ENCODE results near the gene P2RY6.

DNA sequence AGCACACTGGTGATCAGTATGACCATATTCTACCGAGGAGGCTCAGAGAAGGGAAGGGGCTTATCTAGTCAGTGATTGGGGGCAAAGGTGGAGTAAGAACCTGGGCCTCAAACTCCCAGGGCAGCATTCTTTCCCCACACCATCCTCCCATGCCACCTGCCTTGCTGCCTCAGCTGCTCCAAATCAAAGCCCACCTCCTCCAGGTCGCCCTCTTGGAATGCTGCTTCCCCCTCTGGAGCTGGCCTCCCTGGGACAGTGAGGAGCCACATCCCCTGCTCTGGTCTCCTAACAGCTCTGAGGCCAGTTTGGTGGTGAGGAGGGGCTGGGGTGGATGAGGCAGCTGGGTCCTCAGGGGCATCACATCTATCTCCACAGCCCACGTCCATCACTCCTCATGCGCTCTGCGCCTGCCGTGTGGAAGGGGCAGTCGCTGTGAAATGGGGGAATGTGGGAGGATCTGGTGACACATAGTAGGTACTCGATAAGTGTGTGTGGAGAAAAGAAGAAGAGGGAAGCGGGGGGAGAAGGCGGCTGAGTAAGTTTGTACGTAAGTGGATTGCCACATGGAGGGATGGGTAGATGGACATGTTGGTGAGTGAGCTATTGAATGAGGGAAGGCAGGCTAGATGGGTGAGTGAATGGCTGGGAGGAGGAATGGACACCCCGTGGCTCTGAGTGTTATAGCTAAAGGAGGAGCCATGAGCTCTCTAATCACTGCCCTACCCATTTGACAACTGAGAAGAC is 19.8 kb downstream of the P2RY6 start:
- TF ChIP-seq, protein P1, sequence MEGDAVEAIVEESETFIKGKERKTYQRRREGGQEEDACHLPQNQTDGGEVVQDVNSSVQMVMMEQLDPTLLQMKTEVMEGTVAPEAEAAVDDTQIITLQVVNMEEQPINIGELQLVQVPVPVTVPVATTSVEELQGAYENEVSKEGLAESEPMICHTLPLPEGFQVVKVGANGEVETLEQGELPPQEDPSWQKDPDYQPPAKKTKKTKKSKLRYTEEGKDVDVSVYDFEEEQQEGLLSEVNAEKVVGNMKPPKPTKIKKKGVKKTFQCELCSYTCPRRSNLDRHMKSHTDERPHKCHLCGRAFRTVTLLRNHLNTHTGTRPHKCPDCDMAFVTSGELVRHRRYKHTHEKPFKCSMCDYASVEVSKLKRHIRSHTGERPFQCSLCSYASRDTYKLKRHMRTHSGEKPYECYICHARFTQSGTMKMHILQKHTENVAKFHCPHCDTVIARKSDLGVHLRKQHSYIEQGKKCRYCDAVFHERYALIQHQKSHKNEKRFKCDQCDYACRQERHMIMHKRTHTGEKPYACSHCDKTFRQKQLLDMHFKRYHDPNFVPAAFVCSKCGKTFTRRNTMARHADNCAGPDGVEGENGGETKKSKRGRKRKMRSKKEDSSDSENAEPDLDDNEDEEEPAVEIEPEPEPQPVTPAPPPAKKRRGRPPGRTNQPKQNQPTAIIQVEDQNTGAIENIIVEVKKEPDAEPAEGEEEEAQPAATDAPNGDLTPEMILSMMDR (IDR thresholded peaks at IDR 0.05; ENCODE audit: borderline replicate concordance, extremely low read depth, low read length, poor library complexity, severe bottlenecking), result no peak
- no peak for TF ChIP-seq EZH2 (IDR thresholded peaks at IDR 0.05; ENCODE audit: borderline replicate concordance, low read depth, low read length, severe bottlenecking)

Data from DND-41 (cell line).